WTC11 (cell line): ENCODE data around the gene MTX1. TPM values are rescaled to one million over a fixed set of nuclear protein-coding genes. Genes with fewer than 3 reads are reported as not detected.

ENCODE experiments used
- CREM ChIP-seq: sonication (generic); formaldehyde crosslinking; IDR thresholded peaks from 2 replicates; pipeline ENCODE4 v1.8.1; 2022; ENCODE audit warnings: mild to moderate bottlenecking, missing genetic modification reagents, moderate library complexity
- FOXJ3 ChIP-seq: sonication (generic); formaldehyde crosslinking; IDR thresholded peaks from 2 replicates; pipeline ENCODE4 v1.9.0; 2021; ENCODE audit warnings: missing genetic modification reagents, mild to moderate bottlenecking, borderline replicate concordance
- IRF2 ChIP-seq: sonication (generic); formaldehyde crosslinking; IDR thresholded peaks from 2 replicates; pipeline ENCODE4 v1.8.0; 2022; ENCODE audit warnings: low read depth, missing genetic modification reagents, borderline replicate concordance
- JAZF1 ChIP-seq: fragments of 250-450 bp; sonication (Bioruptor Pico); IDR thresholded peaks from 2 replicates; pipeline ENCODE4 v1.9.0; 2021; ENCODE audit warnings: moderate library complexity, mild to moderate bottlenecking, inconsistent platforms
- MXD4 ChIP-seq: fragments of 250-450 bp; sonication (Bioruptor Pico); IDR thresholded peaks from 2 replicates; pipeline ENCODE4 v1.8.0; 2021; ENCODE audit warnings: mild to moderate bottlenecking, moderate library complexity, borderline replicate concordance
- OVOL2 ChIP-seq: fragments of 250-450 bp; sonication (Bioruptor Pico); IDR thresholded peaks from 2 replicates; pipeline ENCODE4 v1.9.0; 2021; ENCODE audit warnings: mild to moderate bottlenecking, borderline replicate concordance
- TCF7 ChIP-seq: sonication (generic); formaldehyde crosslinking; IDR thresholded peaks from 2 replicates; pipeline ENCODE4 v1.8.0; 2022; ENCODE audit warnings: mild to moderate bottlenecking, low read depth, missing genetic modification reagents, moderate library complexity
- TEAD1 ChIP-seq: sonication (generic); formaldehyde crosslinking; IDR thresholded peaks from 2 replicates; pipeline ENCODE4 v1.8.0; 2022; ENCODE audit warnings: mild to moderate bottlenecking, missing genetic modification reagents
- ZNF416 ChIP-seq: fragments of 250-450 bp; sonication (Bioruptor Pico); IDR thresholded peaks from 2 replicates; pipeline ENCODE4 v1.9.0; 2021; ENCODE audit warnings: mild to moderate bottlenecking, inconsistent platforms
- ZNF423 ChIP-seq: fragments of 250-450 bp; sonication (Bioruptor Pico); IDR thresholded peaks from 2 replicates; pipeline ENCODE4 v2.1.2; 2022; ENCODE audit warnings: mild to moderate bottlenecking, moderate library complexity
- total RNA-seq: library from RNA; stranded (reverse); gene quantifications from 3 replicates; pipeline ENCODE4 v1.2.3, GENCODE V29; 2021
- TF ChIP-seq, protein P1 (sequence below): fragments of 250-450 bp; sonication (Bioruptor Pico); IDR thresholded peaks from 2 replicates; pipeline ENCODE4 v1.9.0; 2021; ENCODE audit warnings: mild to moderate bottlenecking
- TF ChIP-seq, protein P2 (sequence below): fragments of 250-450 bp; sonication (Bioruptor Pico); IDR thresholded peaks from 2 replicates; pipeline ENCODE4 v1.8.0; 2021; ENCODE audit warnings: mild to moderate bottlenecking
- TF ChIP-seq, protein P3 (sequence below): sonication (generic); formaldehyde crosslinking; IDR thresholded peaks from 2 replicates; pipeline ENCODE4 v1.8.0; 2022; ENCODE audit warnings: missing genetic modification reagents
- TF ChIP-seq, protein P4 (sequence below): sonication (generic); formaldehyde crosslinking; IDR thresholded peaks from 2 replicates; pipeline ENCODE4 v1.8.1; 2022; ENCODE audit warnings: low read depth, missing genetic modification reagents, borderline replicate concordance
- TF ChIP-seq, protein P5 (sequence below): sonication (generic); formaldehyde crosslinking; IDR thresholded peaks from 2 replicates; pipeline ENCODE4 v1.8.1; 2022; ENCODE audit warnings: mild to moderate bottlenecking, moderate library complexity, missing genetic modification reagents
- TF ChIP-seq, protein P6 (sequence below): sonication (generic); formaldehyde crosslinking; IDR thresholded peaks from 2 replicates; pipeline ENCODE4 v1.8.1; 2022; ENCODE audit warnings: missing genetic modification reagents, borderline replicate concordance
- TF ChIP-seq, protein P7 (sequence below): sonication (generic); formaldehyde crosslinking; IDR thresholded peaks from 2 replicates; pipeline ENCODE4 v1.8.0; 2022; ENCODE audit warnings: mild to moderate bottlenecking, missing genetic modification reagents
- TF ChIP-seq, protein P8 (sequence below): fragments of 250-450 bp; sonication (Bioruptor Pico); IDR thresholded peaks from 2 replicates; pipeline ENCODE4 v1.9.0; 2021; ENCODE audit warnings: moderate library complexity, mild to moderate bottlenecking, inconsistent platforms, borderline replicate concordance
- TF ChIP-seq, protein P9 (sequence below): sonication (generic); formaldehyde crosslinking; IDR thresholded peaks from 2 replicates; pipeline ENCODE4 v1.8.0; 2022; ENCODE audit warnings: mild to moderate bottlenecking, missing genetic modification reagents
- TF ChIP-seq, protein P10 (sequence below): sonication (generic); formaldehyde crosslinking; IDR thresholded peaks from 2 replicates; pipeline ENCODE4 v1.8.1; 2023; ENCODE audit warnings: mild to moderate bottlenecking, missing genetic modification reagents, moderate library complexity

Gene MTX1
- total RNA-seq, 1 experiment from 2014 or later: 62.8 TPM

DNA sequence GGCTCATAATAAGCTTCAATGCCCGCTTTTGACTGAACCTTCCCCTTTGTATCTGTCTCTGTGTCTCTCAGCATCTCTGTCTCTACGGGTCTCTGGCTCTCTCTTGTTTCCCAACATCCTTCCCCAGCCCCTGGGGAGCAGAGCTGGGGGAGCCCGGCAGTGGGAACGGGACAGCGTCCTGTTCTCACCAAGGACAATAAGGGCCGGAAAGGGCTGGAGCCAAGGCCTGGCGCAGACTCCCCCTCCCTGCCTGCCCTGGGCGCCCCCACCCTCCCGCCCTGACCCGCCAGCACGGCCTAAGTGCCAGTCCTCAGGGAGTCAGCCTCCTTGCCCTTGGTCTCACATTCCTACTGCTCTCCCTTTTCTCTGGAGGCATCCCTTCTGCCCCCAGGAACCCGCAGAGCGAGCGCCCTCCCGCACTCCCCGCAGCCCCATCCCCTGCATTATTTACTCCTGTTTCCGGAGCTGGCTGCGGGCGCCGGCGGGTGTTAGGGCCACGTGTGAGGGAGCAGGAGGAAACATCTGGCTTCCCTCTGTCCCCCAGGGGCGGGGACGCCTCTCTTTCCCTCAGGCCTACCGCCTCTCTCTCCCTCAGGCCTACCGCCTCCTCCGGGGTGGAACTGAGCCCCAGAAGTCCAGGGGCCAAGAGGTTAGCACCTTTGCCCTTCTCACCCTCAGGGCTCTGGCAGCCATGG, 41.9 kb upstream of the MTX1 start (continued):
- TF ChIP-seq MXD4 (CRISPR knock-in tag): no peak
- no peak for TF ChIP-seq TEAD1
- no peak for TF ChIP-seq JAZF1
- no peak for TF ChIP-seq OVOL2 (CRISPR knock-in tag)
- TF ChIP-seq FOXJ3 (CRISPR knock-in tag): no peak
- TF ChIP-seq, protein P1, sequence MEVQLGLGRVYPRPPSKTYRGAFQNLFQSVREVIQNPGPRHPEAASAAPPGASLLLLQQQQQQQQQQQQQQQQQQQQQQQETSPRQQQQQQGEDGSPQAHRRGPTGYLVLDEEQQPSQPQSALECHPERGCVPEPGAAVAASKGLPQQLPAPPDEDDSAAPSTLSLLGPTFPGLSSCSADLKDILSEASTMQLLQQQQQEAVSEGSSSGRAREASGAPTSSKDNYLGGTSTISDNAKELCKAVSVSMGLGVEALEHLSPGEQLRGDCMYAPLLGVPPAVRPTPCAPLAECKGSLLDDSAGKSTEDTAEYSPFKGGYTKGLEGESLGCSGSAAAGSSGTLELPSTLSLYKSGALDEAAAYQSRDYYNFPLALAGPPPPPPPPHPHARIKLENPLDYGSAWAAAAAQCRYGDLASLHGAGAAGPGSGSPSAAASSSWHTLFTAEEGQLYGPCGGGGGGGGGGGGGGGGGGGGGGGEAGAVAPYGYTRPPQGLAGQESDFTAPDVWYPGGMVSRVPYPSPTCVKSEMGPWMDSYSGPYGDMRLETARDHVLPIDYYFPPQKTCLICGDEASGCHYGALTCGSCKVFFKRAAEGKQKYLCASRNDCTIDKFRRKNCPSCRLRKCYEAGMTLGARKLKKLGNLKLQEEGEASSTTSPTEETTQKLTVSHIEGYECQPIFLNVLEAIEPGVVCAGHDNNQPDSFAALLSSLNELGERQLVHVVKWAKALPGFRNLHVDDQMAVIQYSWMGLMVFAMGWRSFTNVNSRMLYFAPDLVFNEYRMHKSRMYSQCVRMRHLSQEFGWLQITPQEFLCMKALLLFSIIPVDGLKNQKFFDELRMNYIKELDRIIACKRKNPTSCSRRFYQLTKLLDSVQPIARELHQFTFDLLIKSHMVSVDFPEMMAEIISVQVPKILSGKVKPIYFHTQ (CRISPR knock-in tag): no peak
- TF ChIP-seq, protein P2, sequence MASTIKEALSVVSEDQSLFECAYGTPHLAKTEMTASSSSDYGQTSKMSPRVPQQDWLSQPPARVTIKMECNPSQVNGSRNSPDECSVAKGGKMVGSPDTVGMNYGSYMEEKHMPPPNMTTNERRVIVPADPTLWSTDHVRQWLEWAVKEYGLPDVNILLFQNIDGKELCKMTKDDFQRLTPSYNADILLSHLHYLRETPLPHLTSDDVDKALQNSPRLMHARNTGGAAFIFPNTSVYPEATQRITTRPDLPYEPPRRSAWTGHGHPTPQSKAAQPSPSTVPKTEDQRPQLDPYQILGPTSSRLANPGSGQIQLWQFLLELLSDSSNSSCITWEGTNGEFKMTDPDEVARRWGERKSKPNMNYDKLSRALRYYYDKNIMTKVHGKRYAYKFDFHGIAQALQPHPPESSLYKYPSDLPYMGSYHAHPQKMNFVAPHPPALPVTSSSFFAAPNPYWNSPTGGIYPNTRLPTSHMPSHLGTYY (CRISPR knock-in tag): no peak
- TF ChIP-seq CREM (CRISPR knock-in tag): no peak
- TF ChIP-seq, protein P3, sequence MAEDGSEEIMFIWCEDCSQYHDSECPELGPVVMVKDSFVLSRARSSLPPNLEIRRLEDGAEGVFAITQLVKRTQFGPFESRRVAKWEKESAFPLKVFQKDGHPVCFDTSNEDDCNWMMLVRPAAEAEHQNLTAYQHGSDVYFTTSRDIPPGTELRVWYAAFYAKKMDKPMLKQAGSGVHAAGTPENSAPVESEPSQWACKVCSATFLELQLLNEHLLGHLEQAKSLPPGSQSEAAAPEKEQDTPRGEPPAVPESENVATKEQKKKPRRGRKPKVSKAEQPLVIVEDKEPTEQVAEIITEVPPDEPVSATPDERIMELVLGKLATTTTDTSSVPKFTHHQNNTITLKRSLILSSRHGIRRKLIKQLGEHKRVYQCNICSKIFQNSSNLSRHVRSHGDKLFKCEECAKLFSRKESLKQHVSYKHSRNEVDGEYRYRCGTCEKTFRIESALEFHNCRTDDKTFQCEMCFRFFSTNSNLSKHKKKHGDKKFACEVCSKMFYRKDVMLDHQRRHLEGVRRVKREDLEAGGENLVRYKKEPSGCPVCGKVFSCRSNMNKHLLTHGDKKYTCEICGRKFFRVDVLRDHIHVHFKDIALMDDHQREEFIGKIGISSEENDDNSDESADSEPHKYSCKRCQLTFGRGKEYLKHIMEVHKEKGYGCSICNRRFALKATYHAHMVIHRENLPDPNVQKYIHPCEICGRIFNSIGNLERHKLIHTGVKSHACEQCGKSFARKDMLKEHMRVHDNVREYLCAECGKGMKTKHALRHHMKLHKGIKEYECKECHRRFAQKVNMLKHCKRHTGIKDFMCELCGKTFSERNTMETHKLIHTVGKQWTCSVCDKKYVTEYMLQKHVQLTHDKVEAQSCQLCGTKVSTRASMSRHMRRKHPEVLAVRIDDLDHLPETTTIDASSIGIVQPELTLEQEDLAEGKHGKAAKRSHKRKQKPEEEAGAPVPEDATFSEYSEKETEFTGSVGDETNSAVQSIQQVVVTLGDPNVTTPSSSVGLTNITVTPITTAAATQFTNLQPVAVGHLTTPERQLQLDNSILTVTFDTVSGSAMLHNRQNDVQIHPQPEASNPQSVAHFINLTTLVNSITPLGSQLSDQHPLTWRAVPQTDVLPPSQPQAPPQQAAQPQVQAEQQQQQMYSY (CRISPR knock-in tag): 0 out of 2 replicates have a peak, but pooled peaks have one; percentile 39
- TF ChIP-seq, protein P4, sequence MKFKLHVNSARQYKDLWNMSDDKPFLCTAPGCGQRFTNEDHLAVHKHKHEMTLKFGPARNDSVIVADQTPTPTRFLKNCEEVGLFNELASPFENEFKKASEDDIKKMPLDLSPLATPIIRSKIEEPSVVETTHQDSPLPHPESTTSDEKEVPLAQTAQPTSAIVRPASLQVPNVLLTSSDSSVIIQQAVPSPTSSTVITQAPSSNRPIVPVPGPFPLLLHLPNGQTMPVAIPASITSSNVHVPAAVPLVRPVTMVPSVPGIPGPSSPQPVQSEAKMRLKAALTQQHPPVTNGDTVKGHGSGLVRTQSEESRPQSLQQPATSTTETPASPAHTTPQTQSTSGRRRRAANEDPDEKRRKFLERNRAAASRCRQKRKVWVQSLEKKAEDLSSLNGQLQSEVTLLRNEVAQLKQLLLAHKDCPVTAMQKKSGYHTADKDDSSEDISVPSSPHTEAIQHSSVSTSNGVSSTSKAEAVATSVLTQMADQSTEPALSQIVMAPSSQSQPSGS (CRISPR knock-in tag): no peak
- TF ChIP-seq, protein P5, sequence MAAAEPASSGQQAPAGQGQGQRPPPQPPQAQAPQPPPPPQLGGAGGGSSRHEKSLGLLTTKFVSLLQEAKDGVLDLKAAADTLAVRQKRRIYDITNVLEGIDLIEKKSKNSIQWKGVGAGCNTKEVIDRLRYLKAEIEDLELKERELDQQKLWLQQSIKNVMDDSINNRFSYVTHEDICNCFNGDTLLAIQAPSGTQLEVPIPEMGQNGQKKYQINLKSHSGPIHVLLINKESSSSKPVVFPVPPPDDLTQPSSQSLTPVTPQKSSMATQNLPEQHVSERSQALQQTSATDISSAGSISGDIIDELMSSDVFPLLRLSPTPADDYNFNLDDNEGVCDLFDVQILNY (CRISPR knock-in tag): no peak
- TF ChIP-seq, protein P6, sequence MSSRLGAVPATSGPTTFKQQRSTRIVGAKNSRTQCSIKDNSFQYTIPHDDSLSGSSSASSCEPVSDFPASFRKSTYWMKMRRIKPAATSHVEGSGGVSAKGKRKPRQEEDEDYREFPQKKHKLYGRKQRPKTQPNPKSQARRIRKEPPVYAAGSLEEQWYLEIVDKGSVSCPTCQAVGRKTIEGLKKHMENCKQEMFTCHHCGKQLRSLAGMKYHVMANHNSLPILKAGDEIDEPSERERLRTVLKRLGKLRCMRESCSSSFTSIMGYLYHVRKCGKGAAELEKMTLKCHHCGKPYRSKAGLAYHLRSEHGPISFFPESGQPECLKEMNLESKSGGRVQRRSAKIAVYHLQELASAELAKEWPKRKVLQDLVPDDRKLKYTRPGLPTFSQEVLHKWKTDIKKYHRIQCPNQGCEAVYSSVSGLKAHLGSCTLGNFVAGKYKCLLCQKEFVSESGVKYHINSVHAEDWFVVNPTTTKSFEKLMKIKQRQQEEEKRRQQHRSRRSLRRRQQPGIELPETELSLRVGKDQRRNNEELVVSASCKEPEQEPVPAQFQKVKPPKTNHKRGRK (CRISPR knock-in tag): no peak
- no peak for TF ChIP-seq ZNF416 (CRISPR knock-in tag)
- no peak for TF ChIP-seq TCF7
- TF ChIP-seq, protein P7, sequence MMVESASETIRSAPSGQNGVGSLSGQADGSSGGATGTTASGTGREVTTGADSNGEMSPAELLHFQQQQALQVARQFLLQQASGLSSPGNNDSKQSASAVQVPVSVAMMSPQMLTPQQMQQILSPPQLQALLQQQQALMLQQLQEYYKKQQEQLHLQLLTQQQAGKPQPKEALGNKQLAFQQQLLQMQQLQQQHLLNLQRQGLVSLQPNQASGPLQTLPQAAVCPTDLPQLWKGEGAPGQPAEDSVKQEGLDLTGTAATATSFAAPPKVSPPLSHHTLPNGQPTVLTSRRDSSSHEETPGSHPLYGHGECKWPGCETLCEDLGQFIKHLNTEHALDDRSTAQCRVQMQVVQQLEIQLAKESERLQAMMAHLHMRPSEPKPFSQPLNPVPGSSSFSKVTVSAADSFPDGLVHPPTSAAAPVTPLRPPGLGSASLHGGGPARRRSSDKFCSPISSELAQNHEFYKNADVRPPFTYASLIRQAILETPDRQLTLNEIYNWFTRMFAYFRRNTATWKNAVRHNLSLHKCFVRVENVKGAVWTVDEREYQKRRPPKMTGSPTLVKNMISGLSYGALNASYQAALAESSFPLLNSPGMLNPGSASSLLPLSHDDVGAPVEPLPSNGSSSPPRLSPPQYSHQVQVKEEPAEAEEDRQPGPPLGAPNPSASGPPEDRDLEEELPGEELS (CRISPR knock-in tag): no peak
- TF ChIP-seq, protein P8, sequence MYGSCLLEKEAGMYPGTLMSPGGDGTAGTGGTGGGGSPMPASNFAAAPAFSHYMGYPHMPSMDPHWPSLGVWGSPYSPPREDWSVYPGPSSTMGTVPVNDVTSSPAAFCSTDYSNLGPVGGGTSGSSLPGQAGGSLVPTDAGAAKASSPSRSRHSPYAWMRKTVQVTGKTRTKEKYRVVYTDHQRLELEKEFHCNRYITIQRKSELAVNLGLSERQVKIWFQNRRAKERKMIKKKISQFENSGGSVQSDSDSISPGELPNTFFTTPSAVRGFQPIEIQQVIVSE (CRISPR knock-in tag): no peak
- TF ChIP-seq, protein P9, sequence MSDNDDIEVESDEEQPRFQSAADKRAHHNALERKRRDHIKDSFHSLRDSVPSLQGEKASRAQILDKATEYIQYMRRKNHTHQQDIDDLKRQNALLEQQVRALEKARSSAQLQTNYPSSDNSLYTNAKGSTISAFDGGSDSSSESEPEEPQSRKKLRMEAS: peak; percentile 74; the same call in 1 of the 2 replicates
- no peak for TF ChIP-seq ZNF423 (CRISPR knock-in tag)
- no peak for TF ChIP-seq IRF2 (CRISPR knock-in tag)
- TF ChIP-seq, protein P10, sequence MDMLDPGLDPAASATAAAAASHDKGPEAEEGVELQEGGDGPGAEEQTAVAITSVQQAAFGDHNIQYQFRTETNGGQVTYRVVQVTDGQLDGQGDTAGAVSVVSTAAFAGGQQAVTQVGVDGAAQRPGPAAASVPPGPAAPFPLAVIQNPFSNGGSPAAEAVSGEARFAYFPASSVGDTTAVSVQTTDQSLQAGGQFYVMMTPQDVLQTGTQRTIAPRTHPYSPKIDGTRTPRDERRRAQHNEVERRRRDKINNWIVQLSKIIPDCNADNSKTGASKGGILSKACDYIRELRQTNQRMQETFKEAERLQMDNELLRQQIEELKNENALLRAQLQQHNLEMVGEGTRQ (CRISPR knock-in tag): peak; percentile 58
